ENCODE measurements around the gene JAG2. TPM values are rescaled to one million over a fixed set of nuclear protein-coding genes. Genes with fewer than 3 reads are reported as not detected.

Gene JAG2
- total and polyA plus RNA-seq, 2 of the 13 experiments (the other 11 are each of a cell fraction or from before 2014, with no cell fraction given), result 0.04 to 0.16 TPM

- TF ChIP-seq ZNF280B (CRISPR knock-in tag; IDR thresholded peaks at IDR 0.05; ENCODE audit: borderline replicate concordance) (no peak), ZNF704 (CRISPR knock-in tag; IDR thresholded peaks at IDR 0.05; ENCODE audit: borderline replicate concordance) (no peak), SNAPC4 (CRISPR knock-in tag; IDR thresholded peaks at IDR 0.05) (no peak)
Measured at GRCh38 chr14:105099778-105100177, 68.8 kb downstream of the JAG2 start (continued).

GRCh38 chr14:105098316-105098715, 70.3 kb downstream of the JAG2 start:
- Histone ChIP-seq H2AFZ (ENCODE audit: low read length) (no peak overlapping the region), H3K4me2 (ENCODE audit: low read depth, low read length) (no peak overlapping the region), H3K4me1 (ENCODE audit: insufficient read depth, low read length) (peaks cover 6% of the 10 kb centered on the region; the same call in 1 of the 2 replicates), H3K79me2 (ENCODE audit: insufficient read depth, low read length) (no peaks in the 10 kb centered on the region), H3K27ac (ENCODE audit: extremely low read length, insufficient read depth, low read length) (no peak overlapping the region), H3K27me3 (ENCODE audit: control insufficient read depth in 1 of 2, insufficient read depth in 2 of 2, low read length in 2 of 2) (peaks cover 9 to 52% of the 10 kb centered on the region in 2 experiments; a peak in 4 of 5 replicates), H3K9me3 (ENCODE audit: low read length) (peaks cover 3% of the 10 kb centered on the region; the same call in 1 of the 2 replicates), H4K20me1 (ENCODE audit: insufficient read depth, low read length) (no peaks in the 10 kb centered on the region), H3K36me3 (replicated peaks in 1 of 2; ENCODE audit: control insufficient read depth in 1 of 2, insufficient read depth in 2 of 2, low read length in 2 of 2) (no peaks in the 10 kb centered on the region), H3K9ac (ENCODE audit: insufficient read depth, low read depth, low read length) (no peak overlapping the region), H3K4me3 (replicated peaks in 1 of 3; ENCODE audit: insufficient read depth in 1 of 3, low read depth in 2 of 3, low read length in 3 of 3) (no peak overlapping the region)
- BruUV-seq (replicated peaks), result no TSS peak
- POLR2A ChIA-PET, result no interaction called here
- FAIRE-seq (no peak), ATAC-seq (no peak), DNase-seq (ENCODE audit: low spot score) (no peak)
- in situ Hi-C loops (cut with HindIII; ENCODE audit: extremely low pct_ligation_motif_present, low pct_unique_long_range_greater_than_20kb), result loop anchor here (10.0 kb wide), 1 partner anchor 46 kb away; no protein-coding TSS in a partner anchor
- WGBS (ENCODE audit: low lambda C conversion rate), result 28% methylated on average over 8 of the region's 8 CpGs
- no peak for TF ChIP-seq ZNF839 (CRISPR knock-in tag; IDR thresholded peaks at IDR 0.05; ENCODE audit: borderline replicate concordance)
- no peak for TF ChIP-seq ZNF790 (CRISPR knock-in tag; IDR thresholded peaks at IDR 0.05; ENCODE audit: borderline replicate concordance)
- no peak for TF ChIP-seq ELF3 (CRISPR knock-in tag; IDR thresholded peaks at IDR 0.05)
- no peak for TF ChIP-seq ATF7-NPFF (CRISPR knock-in tag; IDR thresholded peaks at IDR 0.05; ENCODE audit: low read depth)
- no peak for TF ChIP-seq RCOR2 (CRISPR knock-in tag; IDR thresholded peaks at IDR 0.05)
- TF ChIP-seq TBX3 (IDR thresholded peaks at IDR 0.05; ENCODE audit: borderline replicate concordance), result no peak
- no peak for TF ChIP-seq SUZ12 (IDR thresholded peaks at IDR 0.05; ENCODE audit: low read depth, low read length)
- no peak for TF ChIP-seq ZNF577 (CRISPR knock-in tag; IDR thresholded peaks at IDR 0.05; ENCODE audit: borderline replicate concordance, low read depth)
- TF ChIP-seq ZNF558 (CRISPR knock-in tag; IDR thresholded peaks at IDR 0.05; ENCODE audit: borderline replicate concordance), result no peak
- no peak for TF ChIP-seq HNRNPK (IDR thresholded peaks at IDR 0.05; ENCODE audit: low read depth, low read length, poor library complexity, severe bottlenecking)
- TF ChIP-seq SP5 (CRISPR knock-in tag; IDR thresholded peaks at IDR 0.05; ENCODE audit: borderline replicate concordance, low read depth), result no peak
- CTCF ChIA-PET (ENCODE audit: low intra/inter-chr PET ratio, low total read pairs), result no interaction called here
- intact Hi-C loops (cut with micrococcal nuclease; ENCODE audit: unreplicated experiment), result no loop called here
